WI38 (cell line): ENCODE measurements around the gene GOLIM4.

Experiments used
- H3K4me3 ChIP-seq: 2 replicates; pipeline ENCODE4 v1.5.1; 2011; ENCODE audit warnings: low read depth, mild to moderate bottlenecking, control low read depth, low read length
- TF ChIP-seq, protein P1 (sequence below): IDR thresholded peaks from 2 replicates; pipeline ENCODE4 v1.5.1; 2012; ENCODE audit warnings: low read depth, mild to moderate bottlenecking, control low read depth, low read length

GOLIM4 gene

DNA sequence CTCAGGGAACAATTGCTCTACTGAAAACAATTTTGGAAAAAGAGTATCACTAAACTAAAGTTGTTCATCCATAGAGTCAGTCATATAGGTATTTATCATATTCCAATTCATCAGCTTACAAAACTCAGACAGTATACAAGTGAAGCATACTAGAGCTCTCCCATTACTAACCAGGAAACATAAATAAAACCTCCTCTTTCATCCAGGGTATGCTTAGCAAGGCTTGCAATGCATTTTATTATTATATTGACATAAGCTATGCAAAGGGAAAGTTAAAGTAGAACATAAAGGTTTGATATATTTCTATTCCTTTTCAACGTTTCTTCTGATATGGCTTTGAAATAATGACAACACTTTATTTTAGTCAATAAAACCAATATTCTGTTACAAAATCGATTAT lies 106.7 kb downstream of the GOLIM4 start:
- H3K4me3 ChIP-seq = no peak overlapping the region
- TF ChIP-seq, protein P1, sequence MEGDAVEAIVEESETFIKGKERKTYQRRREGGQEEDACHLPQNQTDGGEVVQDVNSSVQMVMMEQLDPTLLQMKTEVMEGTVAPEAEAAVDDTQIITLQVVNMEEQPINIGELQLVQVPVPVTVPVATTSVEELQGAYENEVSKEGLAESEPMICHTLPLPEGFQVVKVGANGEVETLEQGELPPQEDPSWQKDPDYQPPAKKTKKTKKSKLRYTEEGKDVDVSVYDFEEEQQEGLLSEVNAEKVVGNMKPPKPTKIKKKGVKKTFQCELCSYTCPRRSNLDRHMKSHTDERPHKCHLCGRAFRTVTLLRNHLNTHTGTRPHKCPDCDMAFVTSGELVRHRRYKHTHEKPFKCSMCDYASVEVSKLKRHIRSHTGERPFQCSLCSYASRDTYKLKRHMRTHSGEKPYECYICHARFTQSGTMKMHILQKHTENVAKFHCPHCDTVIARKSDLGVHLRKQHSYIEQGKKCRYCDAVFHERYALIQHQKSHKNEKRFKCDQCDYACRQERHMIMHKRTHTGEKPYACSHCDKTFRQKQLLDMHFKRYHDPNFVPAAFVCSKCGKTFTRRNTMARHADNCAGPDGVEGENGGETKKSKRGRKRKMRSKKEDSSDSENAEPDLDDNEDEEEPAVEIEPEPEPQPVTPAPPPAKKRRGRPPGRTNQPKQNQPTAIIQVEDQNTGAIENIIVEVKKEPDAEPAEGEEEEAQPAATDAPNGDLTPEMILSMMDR = no peak

DNA sequence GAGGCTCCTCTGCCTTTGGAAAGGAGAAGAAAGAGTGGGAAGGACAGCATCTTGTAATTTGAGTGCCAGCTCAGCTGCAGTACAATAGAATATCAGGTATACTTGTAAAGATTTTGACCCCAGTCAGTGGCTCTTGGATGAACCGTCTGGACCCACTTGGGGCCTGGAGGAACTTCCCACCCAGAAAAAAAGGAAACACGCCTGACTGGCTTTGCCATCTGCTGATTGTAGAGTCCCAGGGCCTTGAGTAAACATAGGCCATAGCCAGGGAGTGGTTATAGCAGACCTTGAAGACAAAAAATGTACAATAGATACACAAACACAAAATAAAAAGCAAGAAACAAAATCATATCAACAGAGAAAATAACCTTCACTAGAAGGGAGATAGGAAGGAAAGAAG lies 112.1 kb downstream of the GOLIM4 start:
- H3K4me3 ChIP-seq = no peak overlapping the region
- TF ChIP-seq, protein P1 = no peak

DNA sequence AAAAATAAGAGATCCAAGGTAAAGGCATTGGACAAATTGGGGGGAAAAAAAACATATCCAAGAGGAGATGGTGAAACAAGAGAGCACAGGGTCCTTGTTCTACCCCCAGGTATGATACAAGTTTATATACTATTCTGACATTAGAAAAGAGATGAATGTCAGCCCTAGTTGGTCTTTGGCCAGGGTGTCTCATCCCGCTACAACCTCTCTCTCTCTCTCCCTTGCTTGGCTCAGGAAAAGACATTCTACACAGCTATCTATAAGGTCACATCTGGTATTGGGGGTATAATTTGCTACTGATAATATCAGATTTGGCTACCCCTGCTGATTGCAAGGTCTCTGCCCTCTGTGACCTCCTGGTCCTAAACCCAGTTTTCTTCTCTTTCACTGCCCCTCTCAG lies 117.2 kb downstream of the GOLIM4 start:
- H3K4me3 ChIP-seq = no peak overlapping the region
- TF ChIP-seq, protein P1 = no peak

DNA sequence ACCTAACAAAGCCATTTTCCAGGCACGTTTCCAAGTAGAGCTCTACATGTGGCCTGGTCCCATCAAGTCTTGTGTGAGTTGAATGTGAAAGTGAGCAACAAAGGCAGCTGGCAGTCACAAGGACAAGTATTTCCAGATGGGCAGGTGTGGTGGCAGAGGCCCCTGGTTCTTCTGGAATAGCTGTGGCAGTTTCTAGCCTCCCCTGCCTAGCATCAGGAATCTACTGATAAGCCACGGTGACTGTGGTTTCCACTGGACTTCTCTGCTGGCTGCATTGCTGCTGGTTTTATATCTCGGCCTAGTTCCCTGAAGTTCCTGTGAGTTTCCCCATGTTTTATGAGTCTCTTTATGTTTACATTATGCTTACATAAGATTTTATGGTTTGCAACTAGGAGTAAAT lies 117.7 kb downstream of the GOLIM4 start:
- H3K4me3 ChIP-seq = no peak overlapping the region
- TF ChIP-seq, protein P1 = no peak

DNA sequence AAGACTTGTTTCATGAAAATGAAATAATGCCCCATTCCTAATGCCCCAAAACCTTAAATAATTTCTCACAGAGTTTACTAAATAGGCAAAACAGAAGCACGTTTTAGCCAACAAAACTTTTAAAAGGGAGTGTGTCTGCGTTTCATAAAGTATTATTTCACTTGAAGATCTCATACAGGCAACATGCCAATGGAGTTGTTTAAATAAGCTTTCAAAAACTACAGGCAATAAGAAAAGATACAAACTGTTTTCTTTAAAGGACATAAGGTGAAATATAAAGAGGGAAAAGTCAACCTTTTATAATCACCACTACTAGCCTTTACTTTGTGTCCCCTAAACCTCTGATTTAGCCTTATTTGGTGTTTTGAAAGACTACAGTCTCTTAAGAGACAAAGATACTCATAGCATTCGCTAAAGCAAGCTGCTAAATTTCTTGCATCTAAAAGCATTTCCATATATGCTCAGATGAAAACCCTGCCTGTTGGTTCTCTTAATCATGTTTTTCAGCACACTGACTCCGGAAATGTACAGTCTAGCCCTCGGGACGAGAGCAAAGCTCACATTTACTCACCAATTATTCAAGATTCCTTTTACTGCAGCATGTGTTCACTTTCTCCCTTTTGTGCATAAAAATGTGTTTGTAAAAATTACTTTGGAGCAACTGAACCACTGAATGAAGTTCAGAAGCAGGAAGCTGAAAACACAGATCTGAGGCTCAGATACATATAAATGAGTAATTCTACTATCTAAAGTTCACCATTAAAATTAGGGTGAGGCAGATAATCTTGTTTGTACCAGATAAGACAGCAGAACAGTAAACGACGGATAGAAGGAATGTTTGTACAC lies 119.0 kb downstream of the GOLIM4 start:
- TF ChIP-seq, protein P1 = no peak
- no peak overlapping the region for H3K4me3 ChIP-seq

DNA sequence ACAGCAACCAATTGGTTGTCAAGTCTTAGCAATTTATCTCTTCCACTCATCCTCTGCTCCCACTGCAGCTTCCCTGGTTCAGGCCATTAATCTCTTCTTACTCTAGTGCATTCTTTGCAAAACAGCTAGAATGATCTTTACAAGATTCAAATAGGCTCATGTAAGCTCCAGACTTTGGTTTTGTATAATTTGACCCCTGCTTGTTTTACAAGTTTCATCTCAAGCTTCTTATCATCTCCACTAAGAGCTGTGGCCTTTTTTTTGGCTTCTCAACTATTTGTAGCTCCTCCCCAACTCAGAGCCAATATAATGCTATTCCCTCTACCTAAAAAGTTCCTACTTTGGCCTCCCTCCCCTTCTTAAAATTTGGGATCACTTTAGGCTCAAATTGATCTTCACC lies 121.8 kb downstream of the GOLIM4 start:
- H3K4me3 ChIP-seq = no peak overlapping the region
- TF ChIP-seq, protein P1 = no peak

DNA sequence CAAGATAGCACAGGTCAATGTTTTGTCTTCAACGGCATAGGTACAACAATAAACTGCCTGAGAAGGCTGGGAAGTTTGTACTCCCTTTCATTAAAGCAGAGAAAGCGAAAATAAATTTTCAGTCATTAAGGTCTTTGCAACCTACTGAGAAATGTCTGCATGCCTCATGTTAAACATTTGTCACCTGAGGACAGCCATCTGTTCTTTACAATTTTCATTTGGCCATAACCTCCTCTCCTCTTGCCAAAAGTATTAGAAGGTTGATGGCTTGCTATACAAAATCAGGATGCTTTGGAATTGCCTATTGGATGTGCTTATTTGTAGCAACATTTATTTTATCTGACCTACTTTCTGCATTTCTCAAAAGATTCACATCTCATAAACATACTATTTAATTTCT lies 122.7 kb downstream of the GOLIM4 start:
- no peak overlapping the region for H3K4me3 ChIP-seq
- TF ChIP-seq, protein P1 = no peak
